ENCODE data around the gene INTS11. TPM values are rescaled to one million over a fixed set of nuclear protein-coding genes. Genes with fewer than 3 reads are reported as not detected.
A peak's percentile ranks its signal among the peaks of the same experiment; 100 is the strongest.

The INTS11 gene
- total RNA-seq, 1 experiment from 2014 or later, result 161 TPM

GRCh38 chr1:1340791-1341548 is 16.5 kb upstream of the INTS11 start:
- intact Hi-C loops (cut with micrococcal nuclease), result loop anchor here (10.0 kb wide), 1 partner anchor 274 kb away; the partner anchor contains the start of gene MIB2
- ATAC-seq (no peak), DNase-seq (ENCODE audit: low read depth, low spot score) (no peak)
- H3K9me2 ChIP-seq (ENCODE audit: insufficient read depth), result no peaks in the 10 kb centered on the region
- peaks cover 4% of the 10 kb centered on the region; the same call in 1 of the 2 replicates for H4K20me1 ChIP-seq (ENCODE audit: insufficient read depth)
- TF ChIP-seq POLR2AphosphoS5 (IDR thresholded peaks at IDR 0.05; ENCODE audit: low read depth, low read length), result peak; percentile 4; the same call in 1 of the 2 replicates
- no peak for TF ChIP-seq SRF (IDR thresholded peaks at IDR 0.05; ENCODE audit: low read depth)
- peaks cover 25 to 54% of the 10 kb centered on the region in 2 experiments for H3K4me1 ChIP-seq (ENCODE audit: control insufficient read depth in 1 of 2, insufficient read depth in 2 of 2, low read length in 2 of 2)
- H3K9me3 ChIP-seq (ENCODE audit: control insufficient read depth in 1 of 2, insufficient read depth in 1 of 2, low read depth in 1 of 2, low read length in 2 of 2), result no peaks in the 10 kb centered on the region
- peaks cover 7 to 40% of the 10 kb centered on the region in 2 experiments; a peak in 3 of 4 replicates for H3K36me3 ChIP-seq (ENCODE audit: control insufficient read depth in 1 of 2, insufficient read depth in 2 of 2, low read length in 2 of 2)
- no TSS peak for BruUV-seq (replicated peaks)
- no peaks in the 10 kb centered on the region for H3K27me3 ChIP-seq (ENCODE audit: insufficient read depth, low read length)
- ChIA-PET CTCF (no interaction called here), RAD21 (ENCODE audit: low non-redundant PET in 1 of 2, low total read pairs in 2 of 2, uncharacterized antibody in 2 of 2, unreplicated experiment in 2 of 2) (no interaction called here), POLR2A (no interaction called here)
- H2AFZ ChIP-seq (ENCODE audit: low read depth, low read length, poor library complexity, severe bottlenecking), result no peak overlapping the region
- H3K27ac ChIP-seq (ENCODE audit: low read depth, low read length), result no peak overlapping the region
- H3K9ac ChIP-seq (ENCODE audit: low read length), result no peak overlapping the region
- peaks cover 60% of the 10 kb centered on the region for H3K79me2 ChIP-seq (ENCODE audit: insufficient read depth, low read length)
- H3K4me2 ChIP-seq (ENCODE audit: low read length), result no peak overlapping the region
- H3K4me3 ChIP-seq (replicated peaks in 1 of 2; ENCODE audit: low read depth in 1 of 2, low read length in 2 of 2), result no peak overlapping the region

DNA sequence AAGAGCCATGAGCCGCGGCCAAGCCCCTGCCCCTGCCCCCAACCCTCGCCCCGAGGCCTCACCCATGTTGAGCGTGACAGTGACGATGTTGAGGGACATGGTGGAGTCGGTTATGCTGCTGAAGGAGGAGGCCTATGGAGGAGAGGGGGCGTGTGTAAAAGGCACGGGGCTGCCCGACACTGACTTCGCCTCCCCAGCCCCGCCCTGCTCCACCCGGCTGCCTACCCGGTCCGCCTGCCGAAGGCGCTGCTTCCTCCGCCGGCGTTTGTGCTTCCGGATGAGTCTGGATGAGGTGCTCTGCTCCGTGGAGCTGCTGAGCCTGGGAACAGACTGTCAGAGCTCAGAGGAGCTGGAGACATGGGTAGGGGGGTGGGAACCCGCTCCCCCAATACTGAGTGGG is 15.7 kb upstream of the INTS11 start:
- ChIA-PET CTCF (no interaction called here), RAD21 (ENCODE audit: low non-redundant PET in 1 of 2, low total read pairs in 2 of 2, uncharacterized antibody in 2 of 2, unreplicated experiment in 2 of 2) (no interaction called here), POLR2A (no interaction called here)
- DNase-seq (ENCODE audit: low read depth, low spot score), result no peak
- Histone ChIP-seq H3K9me2 (ENCODE audit: insufficient read depth) (no peaks in the 10 kb centered on the region), H3K36me3 (ENCODE audit: control insufficient read depth in 1 of 2, insufficient read depth in 2 of 2, low read length in 2 of 2) (peaks cover 7 to 40% of the 10 kb centered on the region in 2 experiments; a peak in 3 of 4 replicates), H3K4me2 (ENCODE audit: low read length) (no peak overlapping the region), H2AFZ (ENCODE audit: low read depth, low read length, poor library complexity, severe bottlenecking) (no peak overlapping the region), H3K9ac (ENCODE audit: low read length) (no peak overlapping the region), H3K4me3 (replicated peaks in 1 of 2; ENCODE audit: low read depth in 1 of 2, low read length in 2 of 2) (no peak overlapping the region), H3K4me1 (ENCODE audit: control insufficient read depth in 1 of 2, insufficient read depth in 2 of 2, low read length in 2 of 2) (peaks cover 17 to 46% of the 10 kb centered on the region in 2 experiments), H3K79me2 (ENCODE audit: insufficient read depth, low read length) (peaks cover 52% of the 10 kb centered on the region), H3K9me3 (ENCODE audit: control insufficient read depth in 1 of 2, insufficient read depth in 1 of 2, low read depth in 1 of 2, low read length in 2 of 2) (no peaks in the 10 kb centered on the region), H3K27me3 (ENCODE audit: insufficient read depth, low read length) (no peaks in the 10 kb centered on the region), H4K20me1 (ENCODE audit: insufficient read depth) (peaks cover 4% of the 10 kb centered on the region; the same call in 1 of the 2 replicates), H3K27ac (ENCODE audit: low read depth, low read length) (no peak overlapping the region)
- no TSS peak for BruUV-seq (replicated peaks)
- intact Hi-C loops (cut with micrococcal nuclease), result loop anchor here (10.0 kb wide), 1 partner anchor 275 kb away; the partner anchor contains the start of gene MIB2
- no peak for ATAC-seq
- no peak for TF ChIP-seq JUND (IDR thresholded peaks at IDR 0.05)
- no peak for TF ChIP-seq EZH2phosphoT487 (IDR thresholded peaks at IDR 0.05; ENCODE audit: borderline replicate concordance)
- TF ChIP-seq CEBPB (IDR thresholded peaks at IDR 0.05; ENCODE audit: low read depth), result no peak
- TF ChIP-seq ZNF274 (IDR thresholded peaks at IDR 0.05; ENCODE audit: low read depth, low read length), result no peak
- TF ChIP-seq, protein P1, sequence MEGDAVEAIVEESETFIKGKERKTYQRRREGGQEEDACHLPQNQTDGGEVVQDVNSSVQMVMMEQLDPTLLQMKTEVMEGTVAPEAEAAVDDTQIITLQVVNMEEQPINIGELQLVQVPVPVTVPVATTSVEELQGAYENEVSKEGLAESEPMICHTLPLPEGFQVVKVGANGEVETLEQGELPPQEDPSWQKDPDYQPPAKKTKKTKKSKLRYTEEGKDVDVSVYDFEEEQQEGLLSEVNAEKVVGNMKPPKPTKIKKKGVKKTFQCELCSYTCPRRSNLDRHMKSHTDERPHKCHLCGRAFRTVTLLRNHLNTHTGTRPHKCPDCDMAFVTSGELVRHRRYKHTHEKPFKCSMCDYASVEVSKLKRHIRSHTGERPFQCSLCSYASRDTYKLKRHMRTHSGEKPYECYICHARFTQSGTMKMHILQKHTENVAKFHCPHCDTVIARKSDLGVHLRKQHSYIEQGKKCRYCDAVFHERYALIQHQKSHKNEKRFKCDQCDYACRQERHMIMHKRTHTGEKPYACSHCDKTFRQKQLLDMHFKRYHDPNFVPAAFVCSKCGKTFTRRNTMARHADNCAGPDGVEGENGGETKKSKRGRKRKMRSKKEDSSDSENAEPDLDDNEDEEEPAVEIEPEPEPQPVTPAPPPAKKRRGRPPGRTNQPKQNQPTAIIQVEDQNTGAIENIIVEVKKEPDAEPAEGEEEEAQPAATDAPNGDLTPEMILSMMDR (IDR thresholded peaks at IDR 0.05 in 2 of 3, conservative IDR thresholded peaks at IDR 0.05 in 1 of 3; ENCODE audit: borderline replicate concordance in 1 of 3, insufficient read depth in 1 of 3, low read depth in 2 of 3, low read length in 2 of 3), result no peak
- TF ChIP-seq ZFX (IDR thresholded peaks at IDR 0.05), result no peak
- TF ChIP-seq, protein P2, sequence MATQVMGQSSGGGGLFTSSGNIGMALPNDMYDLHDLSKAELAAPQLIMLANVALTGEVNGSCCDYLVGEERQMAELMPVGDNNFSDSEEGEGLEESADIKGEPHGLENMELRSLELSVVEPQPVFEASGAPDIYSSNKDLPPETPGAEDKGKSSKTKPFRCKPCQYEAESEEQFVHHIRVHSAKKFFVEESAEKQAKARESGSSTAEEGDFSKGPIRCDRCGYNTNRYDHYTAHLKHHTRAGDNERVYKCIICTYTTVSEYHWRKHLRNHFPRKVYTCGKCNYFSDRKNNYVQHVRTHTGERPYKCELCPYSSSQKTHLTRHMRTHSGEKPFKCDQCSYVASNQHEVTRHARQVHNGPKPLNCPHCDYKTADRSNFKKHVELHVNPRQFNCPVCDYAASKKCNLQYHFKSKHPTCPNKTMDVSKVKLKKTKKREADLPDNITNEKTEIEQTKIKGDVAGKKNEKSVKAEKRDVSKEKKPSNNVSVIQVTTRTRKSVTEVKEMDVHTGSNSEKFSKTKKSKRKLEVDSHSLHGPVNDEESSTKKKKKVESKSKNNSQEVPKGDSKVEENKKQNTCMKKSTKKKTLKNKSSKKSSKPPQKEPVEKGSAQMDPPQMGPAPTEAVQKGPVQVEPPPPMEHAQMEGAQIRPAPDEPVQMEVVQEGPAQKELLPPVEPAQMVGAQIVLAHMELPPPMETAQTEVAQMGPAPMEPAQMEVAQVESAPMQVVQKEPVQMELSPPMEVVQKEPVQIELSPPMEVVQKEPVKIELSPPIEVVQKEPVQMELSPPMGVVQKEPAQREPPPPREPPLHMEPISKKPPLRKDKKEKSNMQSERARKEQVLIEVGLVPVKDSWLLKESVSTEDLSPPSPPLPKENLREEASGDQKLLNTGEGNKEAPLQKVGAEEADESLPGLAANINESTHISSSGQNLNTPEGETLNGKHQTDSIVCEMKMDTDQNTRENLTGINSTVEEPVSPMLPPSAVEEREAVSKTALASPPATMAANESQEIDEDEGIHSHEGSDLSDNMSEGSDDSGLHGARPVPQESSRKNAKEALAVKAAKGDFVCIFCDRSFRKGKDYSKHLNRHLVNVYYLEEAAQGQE (IDR thresholded peaks at IDR 0.05; ENCODE audit: low read depth), result no peak
- no peak for TF ChIP-seq EGR1 (IDR thresholded peaks at IDR 0.05; ENCODE audit: low read depth)
- no peak for TF ChIP-seq EZH2 (IDR thresholded peaks at IDR 0.05)
- TF ChIP-seq CBX3 (IDR thresholded peaks at IDR 0.05; ENCODE audit: low read depth), result no peak
- no peak for TF ChIP-seq TCF7L2 (IDR thresholded peaks at IDR 0.05; ENCODE audit: borderline replicate concordance, extremely low read depth, insufficient read depth, insufficient read length)
- no peak for TF ChIP-seq YY1 (IDR thresholded peaks at IDR 0.05; ENCODE audit: extremely low read depth, insufficient replicate concordance, low read depth, low read length)

All from HCT116 (cell line).